Neural crest cell (in vitro differentiated cells): Measurements from ENCODE around the gene EFCAB11. TPM values are rescaled to one million over a fixed set of nuclear protein-coding genes. Genes with fewer than 3 reads are reported as not detected.

ENCODE experiments used
- DNase-seq: peaks from one replicate; pipeline ENCODE4 v3.0.0; 2021; ENCODE audit warnings: low read depth, mixed read lengths, low spot score
- H3K27ac Mint-ChIP-seq: one replicate; pipeline ENCODE4 v1.8.0; 2021; ENCODE audit warnings: mild to moderate bottlenecking, mixed read lengths; ENCODE audit not compliant: unreplicated experiment
- H3K27me3 Mint-ChIP-seq: 2 replicates; pipeline ENCODE4 v1.8.0; 2021; ENCODE audit warnings: low read depth, mild to moderate bottlenecking, mixed read lengths
- H3K36me3 Mint-ChIP-seq: 2 replicates; pipeline ENCODE4 v1.8.0; 2021; ENCODE audit warnings: low read depth, mild to moderate bottlenecking, mixed read lengths
- H3K4me1 Mint-ChIP-seq: 2 replicates; pipeline ENCODE4 v1.8.0; 2021; ENCODE audit warnings: mixed read lengths
- H3K4me3 Mint-ChIP-seq: one replicate; pipeline ENCODE4 v1.8.0; 2021; ENCODE audit warnings: mild to moderate bottlenecking, mixed read lengths
- H3K9me3 Mint-ChIP-seq: 2 replicates; pipeline ENCODE4 v1.8.0; 2021; ENCODE audit warnings: mixed read lengths
- CTCF ChIP-seq: fragments of 200-600 bp; sonication (generic); conservative IDR thresholded peaks from 2 replicates; pipeline ENCODE4 v1.5.0; 2021; ENCODE audit warnings: antibody characterized with exemption, mild to moderate bottlenecking
- long read RNA-seq: library from polyadenylated mRNA; unstranded; transcript quantifications from one replicate; pipeline ENCODE4 v2.0.0, GENCODE V29; 2020
- total RNA-seq: library from RNA; stranded (reverse); gene quantifications from 2 replicates; pipeline ENCODE4 v1.2.1, GENCODE V29; 2021

The EFCAB11 gene
- 14.8 and 15.4 TPM in 2 replicates for total RNA-seq
- long read RNA-seq, transcript EFCAB11-201 (6 exons, 3,095 nt) = major isoform, 7 of 21 reads
- long read RNA-seq, partial matches to known transcripts = 3 of 21 reads
- long read RNA-seq, other reads (novel, unspliced or antisense) = 3 of 21 reads

- no peaks in the 10 kb centered on the region for H3K9me3 Mint-ChIP-seq
- DNase-seq = peak; percentile 89
- H3K36me3 Mint-ChIP-seq = no peaks in the 10 kb centered on the region
- peak; percentile 40 for TF ChIP-seq CTCF
- H3K27me3 Mint-ChIP-seq = no peaks in the 10 kb centered on the region
- H3K4me3 Mint-ChIP-seq = peak within 1 kb of the TSS; percentile 96
- H3K27ac Mint-ChIP-seq = peak within 1 kb of the TSS; percentile 92
- H3K4me1 Mint-ChIP-seq = peaks cover 45% of the 10 kb centered on the region
Observed at GRCh38 chr14:89954070-89955021, at the start of gene EFCAB11. TSS of gene EFCAB11 (minus strand) at chr14:89954730. CDS start at chr14:89954660, 70 bp downstream.

GRCh38 chr14:90003526-90004307 is 49.2 kb upstream of the EFCAB11 start:
- Mint-ChIP-seq H3K4me1 (no peaks in the 10 kb centered on the region), H3K4me3 (no peak overlapping the region), H3K36me3 (peaks cover 14% of the 10 kb centered on the region), H3K9me3 (no peaks in the 10 kb centered on the region), H3K27ac (no peak overlapping the region), H3K27me3 (no peaks in the 10 kb centered on the region)
- no peak for DNase-seq
- TF ChIP-seq CTCF = no peak

- no peak for DNase-seq
- Mint-ChIP-seq H3K36me3 (peaks cover 26% of the 10 kb centered on the region), H3K4me3 (no peak overlapping the region), H3K9me3 (no peaks in the 10 kb centered on the region), H3K27ac (no peak overlapping the region), H3K4me1 (no peaks in the 10 kb centered on the region), H3K27me3 (no peaks in the 10 kb centered on the region)
- no peak for TF ChIP-seq CTCF
Observed at GRCh38 chr14:90000935-90001334, 46.4 kb upstream of the EFCAB11 start.

GRCh38 chr14:89996963-89997362 is 42.4 kb upstream of the EFCAB11 start:
- Mint-ChIP-seq H3K36me3 (peaks cover 32% of the 10 kb centered on the region), H3K27me3 (no peaks in the 10 kb centered on the region), H3K27ac (no peak overlapping the region), H3K9me3 (no peaks in the 10 kb centered on the region), H3K4me3 (no peak overlapping the region), H3K4me1 (no peaks in the 10 kb centered on the region)
- no peak for TF ChIP-seq CTCF
- no peak for DNase-seq

GRCh38 chr14:89992273-89992672 is 37.7 kb upstream of the EFCAB11 start:
- no peak overlapping the region for H3K4me3 Mint-ChIP-seq
- no peaks in the 10 kb centered on the region for H3K9me3 Mint-ChIP-seq
- DNase-seq = no peak
- no peak for TF ChIP-seq CTCF
- no peak overlapping the region for H3K27ac Mint-ChIP-seq
- no peaks in the 10 kb centered on the region for H3K27me3 Mint-ChIP-seq
- peaks cover 21% of the 10 kb centered on the region for H3K36me3 Mint-ChIP-seq
- H3K4me1 Mint-ChIP-seq = no peaks in the 10 kb centered on the region
